A549 (cell line): ENCODE measurements around the gene RALGPS2. TPM values are rescaled to one million over a fixed set of nuclear protein-coding genes. Genes with fewer than 3 reads are reported as not detected.

Source experiments
- ATAC-seq, 2 experiments: fragments of 200-7000 bp in 1 of 2; fragments of >200 bp in 1 of 2; cut with Nextera tagmentation in 1 of 2; cut with Tn5 transposase in 1 of 2; 3 replicates each; pipeline versions ENCODE4 v1.8.0 to v1.9.1; 2018 to 2020; ENCODE audit warnings: mild to moderate bottlenecking in 1 of 2, moderate library complexity in 1 of 2
- CTCF ChIA-PET: fragments of 300-600 bp; sonication (Branson Sonifier 250); formaldehyde crosslinking; extraction: SDS; loops from one replicate; lab custom pipeline; 2021; ENCODE audit warnings: antibody characterized with exemption, inconsistent platforms; lab: Yijun Ruan, JAX
- POLR2A ChIA-PET: fragments of 350-600 bp; formaldehyde crosslinking; extraction: SDS; loops from one replicate; lab custom pipeline; 2021; ENCODE audit warnings: antibody characterized with exemption, inconsistent platforms; lab: Yijun Ruan, JAX
- DNase-seq, 2 experiments: peaks; one replicate each; pipeline versions ENCODE4 v3.0.0 to v3.0.0-alpha.2; 2011 to 2016; ENCODE audit warnings: low read depth in 1 of 2, low spot score in 1 of 2
- FAIRE-seq: peaks from 2 replicates; lab custom pipeline; 2011; peaks lifted over from hg19 to GRCh38; lab: Jason Lieb, UNC
- H3K27ac ChIP-seq, 2 experiments: fragments of >200 bp; sonication (Bioruptor Twin); formaldehyde crosslinking; 3 replicates each; pipeline ENCODE4 v1.5.1; 2016 to 2017
- H3K4me1 ChIP-seq: fragments of >200 bp; sonication (Bioruptor Twin); formaldehyde crosslinking; 3 replicates; pipeline ENCODE4 v1.6.1; 2016
- H3K4me2 ChIP-seq: fragments of >200 bp; sonication (Bioruptor Twin); formaldehyde crosslinking; 3 replicates; pipeline ENCODE4 v1.6.1; 2016
- H3K4me3 ChIP-seq: fragments of >200 bp; sonication (Bioruptor Twin); formaldehyde crosslinking; 3 replicates; pipeline ENCODE4 v1.5.1; 2016
- H3K9me3 ChIP-seq: fragments of >200 bp; sonication (Bioruptor Twin); formaldehyde crosslinking; 3 replicates; pipeline ENCODE4 v1.6.1; 2016
- BHLHE40 ChIP-seq: IDR thresholded peaks from 2 replicates; pipeline ENCODE4 v1.6.1; 2012; ENCODE audit warnings: low read depth, low read length, inconsistent platforms
- CBX2 ChIP-seq: fragments of 200-600 bp; sonication (generic); IDR thresholded peaks from 2 replicates; pipeline ENCODE4 v1.6.1; 2016; ENCODE audit warnings: low read depth, mild to moderate bottlenecking, borderline replicate concordance
- CHD4 ChIP-seq: fragments of 200-600 bp; sonication (generic); IDR thresholded peaks from 2 replicates; pipeline ENCODE4 v1.6.1; 2016; ENCODE audit warnings: antibody characterized with exemption, mild to moderate bottlenecking, borderline replicate concordance
- EHF ChIP-seq: fragments of 250-450 bp; sonication (Bioruptor Pico); IDR thresholded peaks from 2 replicates; pipeline ENCODE4 v1.5.0; 2020; ENCODE audit warnings: mild to moderate bottlenecking
- EP300 ChIP-seq, 2 experiments: fragments of >200 bp; sonication (Bioruptor Twin); formaldehyde crosslinking; IDR thresholded peaks; 2 replicates in 1 of 2; 3 replicates in 1 of 2; pipeline ENCODE4 v1.6.1; 2016 to 2017
- FOXS1 ChIP-seq: fragments of 250-450 bp; sonication (Bioruptor Pico); IDR thresholded peaks from 2 replicates; pipeline ENCODE4 v1.5.0; 2020; ENCODE audit warnings: mild to moderate bottlenecking, moderate library complexity
- GATA3 ChIP-seq: IDR thresholded peaks from 2 replicates; pipeline ENCODE4 v1.6.1; 2012; ENCODE audit warnings: borderline replicate concordance
- HOXB13 ChIP-seq: fragments of 250-450 bp; sonication (Bioruptor Pico); IDR thresholded peaks from 2 replicates; pipeline ENCODE4 v1.5.0; 2020; ENCODE audit warnings: low read depth, mild to moderate bottlenecking, moderate library complexity
- JUN ChIP-seq, 2 experiments: fragments of >200 bp; sonication (Bioruptor Twin); formaldehyde crosslinking; IDR thresholded peaks; 2 replicates in 1 of 2; 3 replicates in 1 of 2; pipeline ENCODE4 v1.6.1; 2016 to 2017
- JUNB ChIP-seq: fragments of >200 bp; sonication (Bioruptor Twin); formaldehyde crosslinking; IDR thresholded peaks from 2 replicates; pipeline ENCODE4 v1.6.1; 2016
- KDM5A ChIP-seq: fragments of 200-600 bp; sonication (generic); IDR thresholded peaks from 2 replicates; pipeline ENCODE4 v1.6.1; 2016; ENCODE audit warnings: antibody characterized with exemption, mild to moderate bottlenecking
- MAZ ChIP-seq: fragments of 150-350 bp; IDR thresholded peaks from 2 replicates; pipeline ENCODE4 v1.6.1; 2014; ENCODE audit warnings: antibody characterized with exemption, low read depth, low read length, borderline replicate concordance
- POLR2AphosphoS2 ChIP-seq: conservative IDR thresholded peaks from 2 replicates; pipeline ENCODE4 v1.6.1; 2012; ENCODE audit warnings: low read length, improper control_type of control experiment, inconsistent platforms
- RAD21 ChIP-seq, 2 experiments: fragments of >200 bp in 1 of 2; sonication (Bioruptor Twin) in 1 of 2; formaldehyde crosslinking in 1 of 2; IDR thresholded peaks in 1 of 2; conservative IDR thresholded peaks in 1 of 2; 2 replicates in 1 of 2; 3 replicates in 1 of 2; pipeline ENCODE4 v1.6.1; 2012 to 2018; ENCODE audit warnings: inconsistent platforms in 1 of 2
- RCOR1 ChIP-seq: fragments of 150-350 bp; IDR thresholded peaks from 2 replicates; pipeline ENCODE4 v1.6.1; 2014; ENCODE audit warnings: antibody characterized with exemption, low read length, low read depth
- RFX5 ChIP-seq: fragments of 450-650 bp; IDR thresholded peaks from 2 replicates; pipeline ENCODE4 v1.7.1; 2014; ENCODE audit warnings: antibody characterized with exemption, mild to moderate bottlenecking, moderate library complexity
- SREBF2 ChIP-seq: fragments of 450-650 bp; IDR thresholded peaks from 2 replicates; pipeline ENCODE4 v1.6.1; 2014; ENCODE audit warnings: mild to moderate bottlenecking, moderate library complexity
- TFCP2L1 ChIP-seq: fragments of 250-450 bp; sonication (Bioruptor Pico); IDR thresholded peaks from 2 replicates; pipeline ENCODE4 v1.5.0; 2021; ENCODE audit warnings: mild to moderate bottlenecking
- TP53 ChIP-seq: fragments of 250-450 bp; sonication (Bioruptor Pico); IDR thresholded peaks from 2 replicates; pipeline ENCODE4 v1.5.0; 2021; ENCODE audit warnings: mild to moderate bottlenecking, moderate library complexity
- ZC3H11A ChIP-seq: fragments of 450-650 bp; IDR thresholded peaks from 2 replicates; pipeline ENCODE4 v1.6.1; 2014; ENCODE audit warnings: antibody characterized with exemption, mild to moderate bottlenecking
- ZNF302 ChIP-seq: fragments of 250-450 bp; sonication (Bioruptor Pico); IDR thresholded peaks from 2 replicates; pipeline ENCODE4 v1.9.0; 2021; ENCODE audit warnings: inconsistent platforms, mild to moderate bottlenecking, moderate library complexity
- WGBS: methylation state at CpG from one replicate; pipeline ENCODE4 v1.1.6; 2017; ENCODE audit errors: missing lambda C conversion rate; 5-methylcytosine and 5-hydroxymethylcytosine counted together
- polyA plus RNA-seq, 4 experiments: library from polyadenylated mRNA; depleted of rRNA in 3 of 4; stranded (reverse); fragments of >200 nt; fragmentation: RNase III in 1 of 4; extraction: RNeasy Plus Mini Kit Qiagen cat#74134 plus additional on column Dnase treatment in 1 of 4; gene quantifications; 2 replicates in 3 of 4; 3 replicates in 1 of 4; pipeline ENCODE4 v1.2.3, GENCODE V29; 2011 to 2017
- TF ChIP-seq, protein P1 (sequence below): IDR thresholded peaks from 2 replicates; pipeline ENCODE4 v1.6.1; 2012; ENCODE audit warnings: low read depth, borderline replicate concordance
- TF ChIP-seq, protein P2 (sequence below): fragments of >200 bp; sonication (Bioruptor Twin); formaldehyde crosslinking; IDR thresholded peaks from 3 replicates; pipeline ENCODE4 v1.5.1; 2016
- TF ChIP-seq, protein P3 (sequence below): IDR thresholded peaks from 2 replicates; pipeline ENCODE4 v1.6.1; 2012
- TF ChIP-seq, protein P4 (sequence below): fragments of 200-600 bp; sonication (generic); IDR thresholded peaks from 2 replicates; pipeline ENCODE4 v1.6.1; 2016; ENCODE audit warnings: antibody characterized with exemption, mild to moderate bottlenecking, moderate library complexity
- TF ChIP-seq, protein P5 (sequence below): fragments of 250-450 bp; sonication (Bioruptor Pico); IDR thresholded peaks from 2 replicates; pipeline ENCODE4 v1.5.0; 2020; ENCODE audit warnings: low read depth, mild to moderate bottlenecking, moderate library complexity
- TF ChIP-seq, protein P6 (sequence below): fragments of 150-350 bp; IDR thresholded peaks from 2 replicates; pipeline ENCODE4 v1.6.1; 2014; ENCODE audit warnings: low read depth, mild to moderate bottlenecking, low read length

Gene RALGPS2
- polyA plus RNA-seq, 2 of the 4 experiments (the other 2 are of a cell fraction) = 11.8 to 18.6 TPM

DNA sequence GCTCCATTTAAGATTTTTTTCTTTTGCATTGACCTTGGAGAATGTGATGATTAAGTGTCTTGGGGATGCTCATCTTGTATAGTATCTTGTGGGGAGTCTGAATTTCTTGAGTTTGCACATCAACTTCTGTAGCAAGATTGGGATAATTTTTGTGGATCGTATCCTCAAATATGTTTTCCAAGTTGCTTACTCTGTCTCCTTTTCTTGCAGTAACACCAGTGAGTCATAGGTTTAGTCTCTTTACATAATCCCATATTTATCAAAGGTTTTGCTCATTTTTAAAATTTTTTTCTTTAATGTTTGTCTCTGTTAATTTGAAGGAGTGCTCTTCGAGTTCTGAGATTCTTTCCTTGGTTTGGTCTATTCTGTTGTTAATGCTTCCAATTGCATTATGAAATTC is 187.6 kb downstream of the RALGPS2 start:
- WGBS = 91% methylated on average over 2 of the region's 2 CpGs
- Histone ChIP-seq H3K27ac (no peak overlapping the region), H3K9me3 (no peaks in the 10 kb centered on the region), H3K4me1 (no peaks in the 10 kb centered on the region), H3K4me2 (no peak overlapping the region), H3K4me3 (no peak overlapping the region)
- POLR2A ChIA-PET = no interaction called here
- FAIRE-seq (no peak), ATAC-seq (no peak), DNase-seq (no peak)
- no peak for TF ChIP-seq ZC3H11A
- no peak for TF ChIP-seq SREBF2
- no peak for TF ChIP-seq GATA3
- TF ChIP-seq, protein P1, sequence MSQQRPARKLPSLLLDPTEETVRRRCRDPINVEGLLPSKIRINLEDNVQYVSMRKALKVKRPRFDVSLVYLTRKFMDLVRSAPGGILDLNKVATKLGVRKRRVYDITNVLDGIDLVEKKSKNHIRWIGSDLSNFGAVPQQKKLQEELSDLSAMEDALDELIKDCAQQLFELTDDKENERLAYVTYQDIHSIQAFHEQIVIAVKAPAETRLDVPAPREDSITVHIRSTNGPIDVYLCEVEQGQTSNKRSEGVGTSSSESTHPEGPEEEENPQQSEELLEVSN = no peak
- TF ChIP-seq, protein P2, sequence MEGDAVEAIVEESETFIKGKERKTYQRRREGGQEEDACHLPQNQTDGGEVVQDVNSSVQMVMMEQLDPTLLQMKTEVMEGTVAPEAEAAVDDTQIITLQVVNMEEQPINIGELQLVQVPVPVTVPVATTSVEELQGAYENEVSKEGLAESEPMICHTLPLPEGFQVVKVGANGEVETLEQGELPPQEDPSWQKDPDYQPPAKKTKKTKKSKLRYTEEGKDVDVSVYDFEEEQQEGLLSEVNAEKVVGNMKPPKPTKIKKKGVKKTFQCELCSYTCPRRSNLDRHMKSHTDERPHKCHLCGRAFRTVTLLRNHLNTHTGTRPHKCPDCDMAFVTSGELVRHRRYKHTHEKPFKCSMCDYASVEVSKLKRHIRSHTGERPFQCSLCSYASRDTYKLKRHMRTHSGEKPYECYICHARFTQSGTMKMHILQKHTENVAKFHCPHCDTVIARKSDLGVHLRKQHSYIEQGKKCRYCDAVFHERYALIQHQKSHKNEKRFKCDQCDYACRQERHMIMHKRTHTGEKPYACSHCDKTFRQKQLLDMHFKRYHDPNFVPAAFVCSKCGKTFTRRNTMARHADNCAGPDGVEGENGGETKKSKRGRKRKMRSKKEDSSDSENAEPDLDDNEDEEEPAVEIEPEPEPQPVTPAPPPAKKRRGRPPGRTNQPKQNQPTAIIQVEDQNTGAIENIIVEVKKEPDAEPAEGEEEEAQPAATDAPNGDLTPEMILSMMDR = no peak
- no peak for TF ChIP-seq MAZ
- no peak for TF ChIP-seq EP300 (IDR thresholded peaks at IDR 0.05)
- no peak for TF ChIP-seq POLR2AphosphoS2
- no peak for TF ChIP-seq JUNB
- TF ChIP-seq ZNF302 = no peak
- CTCF ChIA-PET = interaction anchor here (1.0 kb wide), 1 partner anchor 35 kb away, joined by 5 read pairs; no protein-coding TSS in a partner anchor

DNA sequence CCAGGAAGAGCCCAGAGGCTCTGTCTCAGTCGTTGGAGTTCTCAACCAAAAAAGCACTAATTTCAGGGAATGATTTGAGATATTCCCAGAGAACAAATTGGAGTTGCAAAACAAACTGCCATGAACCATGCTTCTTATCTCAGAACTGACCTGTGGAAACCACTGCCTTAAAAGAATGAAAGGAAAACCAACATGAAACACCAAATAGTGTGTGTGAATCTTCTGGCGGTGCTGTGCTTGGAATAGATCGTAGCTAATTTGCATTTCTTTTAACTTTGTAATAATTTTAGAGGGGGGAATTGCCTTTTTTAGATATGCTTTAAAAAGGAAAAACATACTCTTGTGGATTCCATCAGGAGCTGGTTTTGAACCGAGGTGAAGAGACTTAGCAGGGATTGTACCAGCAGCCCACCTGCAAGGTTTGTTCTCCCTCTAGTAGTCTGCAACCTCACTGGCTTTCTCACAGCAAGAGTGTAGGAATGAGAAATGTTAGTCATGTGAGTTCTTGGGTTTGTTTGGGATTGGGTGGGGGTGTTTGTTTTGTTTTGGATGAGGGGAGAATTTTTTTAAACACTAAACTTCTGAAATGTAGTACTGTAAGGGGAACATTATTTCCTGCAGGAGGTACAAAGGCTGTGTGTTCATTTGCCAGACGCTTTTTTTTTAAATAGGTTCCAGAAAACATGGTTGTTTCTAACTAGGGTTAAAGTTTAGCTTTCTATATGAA is 191.6 kb downstream of the RALGPS2 start:
- Histone ChIP-seq H3K4me3 (no peak overlapping the region), H3K27ac (no peak overlapping the region), H3K4me1 (no peaks in the 10 kb centered on the region), H3K4me2 (no peak overlapping the region), H3K9me3 (no peaks in the 10 kb centered on the region)
- ChIA-PET POLR2A (no interaction called here), CTCF (no interaction called here)
- DNase-seq = no peak
- TF ChIP-seq RCOR1 (no peak), BHLHE40 (no peak), TFCP2L1 (CRISPR knock-in tag) (no peak), EHF (no peak), ZNF302 (no peak), CBX2 (no peak), JUN (IDR thresholded peaks at IDR 0.05) (no peak), CHD4 (no peak)
- TF ChIP-seq, protein P3, sequence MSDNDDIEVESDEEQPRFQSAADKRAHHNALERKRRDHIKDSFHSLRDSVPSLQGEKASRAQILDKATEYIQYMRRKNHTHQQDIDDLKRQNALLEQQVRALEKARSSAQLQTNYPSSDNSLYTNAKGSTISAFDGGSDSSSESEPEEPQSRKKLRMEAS = no peak
- 85% methylated on average over 5 of the region's 5 CpGs for WGBS
- no peak for FAIRE-seq
- no peak for ATAC-seq

DNA sequence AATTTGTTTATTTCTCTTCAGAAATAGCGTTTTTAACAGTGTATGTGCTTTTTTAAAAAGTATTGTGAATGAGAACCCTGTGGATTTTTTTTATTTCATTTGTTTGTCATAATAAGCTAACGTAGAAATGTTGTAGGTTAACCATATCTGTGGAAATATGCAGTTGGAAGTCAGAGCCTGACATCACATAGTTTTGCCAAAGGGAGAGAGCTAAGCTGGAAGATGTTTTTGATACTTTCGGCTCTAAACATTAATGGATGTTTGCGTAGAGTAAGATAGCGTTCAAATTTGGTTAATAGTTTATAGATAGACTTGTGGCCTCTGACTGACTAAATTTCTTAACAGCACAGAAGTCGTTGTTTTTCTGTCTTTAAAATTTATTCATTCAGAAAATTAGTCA is 193.3 kb downstream of the RALGPS2 start:
- 78% methylated on average over 6 of the region's 6 CpGs for WGBS
- POLR2A ChIA-PET = no interaction called here
- no peak overlapping the region for H3K27ac ChIP-seq
- CTCF ChIA-PET = no interaction called here
- no peak overlapping the region for H3K4me2 ChIP-seq
- ATAC-seq = no peak
- DNase-seq = no peak
- FAIRE-seq = no peak
- H3K4me3 ChIP-seq = no peak overlapping the region
- H3K4me1 ChIP-seq = no peaks in the 10 kb centered on the region
- no peaks in the 10 kb centered on the region for H3K9me3 ChIP-seq
- TF ChIP-seq, protein P4, sequence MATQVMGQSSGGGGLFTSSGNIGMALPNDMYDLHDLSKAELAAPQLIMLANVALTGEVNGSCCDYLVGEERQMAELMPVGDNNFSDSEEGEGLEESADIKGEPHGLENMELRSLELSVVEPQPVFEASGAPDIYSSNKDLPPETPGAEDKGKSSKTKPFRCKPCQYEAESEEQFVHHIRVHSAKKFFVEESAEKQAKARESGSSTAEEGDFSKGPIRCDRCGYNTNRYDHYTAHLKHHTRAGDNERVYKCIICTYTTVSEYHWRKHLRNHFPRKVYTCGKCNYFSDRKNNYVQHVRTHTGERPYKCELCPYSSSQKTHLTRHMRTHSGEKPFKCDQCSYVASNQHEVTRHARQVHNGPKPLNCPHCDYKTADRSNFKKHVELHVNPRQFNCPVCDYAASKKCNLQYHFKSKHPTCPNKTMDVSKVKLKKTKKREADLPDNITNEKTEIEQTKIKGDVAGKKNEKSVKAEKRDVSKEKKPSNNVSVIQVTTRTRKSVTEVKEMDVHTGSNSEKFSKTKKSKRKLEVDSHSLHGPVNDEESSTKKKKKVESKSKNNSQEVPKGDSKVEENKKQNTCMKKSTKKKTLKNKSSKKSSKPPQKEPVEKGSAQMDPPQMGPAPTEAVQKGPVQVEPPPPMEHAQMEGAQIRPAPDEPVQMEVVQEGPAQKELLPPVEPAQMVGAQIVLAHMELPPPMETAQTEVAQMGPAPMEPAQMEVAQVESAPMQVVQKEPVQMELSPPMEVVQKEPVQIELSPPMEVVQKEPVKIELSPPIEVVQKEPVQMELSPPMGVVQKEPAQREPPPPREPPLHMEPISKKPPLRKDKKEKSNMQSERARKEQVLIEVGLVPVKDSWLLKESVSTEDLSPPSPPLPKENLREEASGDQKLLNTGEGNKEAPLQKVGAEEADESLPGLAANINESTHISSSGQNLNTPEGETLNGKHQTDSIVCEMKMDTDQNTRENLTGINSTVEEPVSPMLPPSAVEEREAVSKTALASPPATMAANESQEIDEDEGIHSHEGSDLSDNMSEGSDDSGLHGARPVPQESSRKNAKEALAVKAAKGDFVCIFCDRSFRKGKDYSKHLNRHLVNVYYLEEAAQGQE = no peak
- TF ChIP-seq ZC3H11A (no peak), SREBF2 (no peak), KDM5A (no peak), TP53 (CRISPR knock-in tag) (no peak), TFCP2L1 (CRISPR knock-in tag) (no peak), HOXB13 (no peak), POLR2AphosphoS2 (no peak), RAD21 (conservative IDR thresholded peaks at IDR 0.05 in 1 of 2, IDR thresholded peaks at IDR 0.05 in 1 of 2) (no peak), FOXS1 (CRISPR knock-in tag) (no peak), CHD4 (no peak), RFX5 (no peak)
- TF ChIP-seq, protein P5, sequence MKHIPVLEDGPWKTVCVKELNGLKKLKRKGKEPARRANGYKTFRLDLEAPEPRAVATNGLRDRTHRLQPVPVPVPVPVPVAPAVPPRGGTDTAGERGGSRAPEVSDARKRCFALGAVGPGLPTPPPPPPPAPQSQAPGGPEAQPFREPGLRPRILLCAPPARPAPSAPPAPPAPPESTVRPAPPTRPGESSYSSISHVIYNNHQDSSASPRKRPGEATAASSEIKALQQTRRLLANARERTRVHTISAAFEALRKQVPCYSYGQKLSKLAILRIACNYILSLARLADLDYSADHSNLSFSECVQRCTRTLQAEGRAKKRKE (CRISPR knock-in tag) = no peak
- TF ChIP-seq, protein P6, sequence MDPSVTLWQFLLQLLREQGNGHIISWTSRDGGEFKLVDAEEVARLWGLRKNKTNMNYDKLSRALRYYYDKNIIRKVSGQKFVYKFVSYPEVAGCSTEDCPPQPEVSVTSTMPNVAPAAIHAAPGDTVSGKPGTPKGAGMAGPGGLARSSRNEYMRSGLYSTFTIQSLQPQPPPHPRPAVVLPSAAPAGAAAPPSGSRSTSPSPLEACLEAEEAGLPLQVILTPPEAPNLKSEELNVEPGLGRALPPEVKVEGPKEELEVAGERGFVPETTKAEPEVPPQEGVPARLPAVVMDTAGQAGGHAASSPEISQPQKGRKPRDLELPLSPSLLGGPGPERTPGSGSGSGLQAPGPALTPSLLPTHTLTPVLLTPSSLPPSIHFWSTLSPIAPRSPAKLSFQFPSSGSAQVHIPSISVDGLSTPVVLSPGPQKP = no peak
